AML-193 (cell line): ENCODE results near the gene TAF11.
"Not testable (repeated sequence)": the region's sequence is repeated elsewhere in the genome, so short reads cannot be mapped to it uniquely, and the experiment has no call there.

Experiments
- DNase-seq, 2 experiments: peaks; one replicate each; lab custom pipeline; 2025; lab: John Stamatoyannopoulos, UW

TAF11 gene, protein sequence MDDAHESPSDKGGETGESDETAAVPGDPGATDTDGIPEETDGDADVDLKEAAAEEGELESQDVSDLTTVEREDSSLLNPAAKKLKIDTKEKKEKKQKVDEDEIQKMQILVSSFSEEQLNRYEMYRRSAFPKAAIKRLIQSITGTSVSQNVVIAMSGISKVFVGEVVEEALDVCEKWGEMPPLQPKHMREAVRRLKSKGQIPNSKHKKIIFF

GRCh38 chr6:34887753-34888513 lies at the start of gene TAF11:
TAF11 (minus strand) TSS chr6:34888042; CDS start chr6:34887957, 85 bp downstream.
- peak; percentile 96 for DNase-seq

DNA sequence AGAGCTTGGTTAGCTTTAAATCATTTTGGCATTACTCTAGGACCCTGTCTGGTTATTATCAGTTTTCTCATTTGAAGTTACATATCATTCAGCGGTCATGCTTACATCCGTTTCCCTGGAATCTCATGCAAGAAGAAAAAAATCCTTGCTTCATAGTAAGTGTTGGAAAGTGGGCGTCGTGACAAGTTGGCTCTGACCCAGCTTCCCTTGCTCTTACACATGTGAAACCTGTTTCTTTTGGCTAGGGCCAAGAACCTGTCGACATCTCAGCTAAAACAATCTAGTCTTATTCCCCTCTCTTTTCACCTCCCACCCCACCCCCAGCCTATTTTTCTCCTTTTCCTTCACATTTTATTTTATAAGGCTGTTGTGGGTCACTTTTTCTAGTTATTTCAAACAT lies 46.7 kb upstream of the TAF11 start:
- DNase-seq = no peak

GRCh38 chr6:34932202-34932601 lies 44.4 kb upstream of the TAF11 start:
- DNase-seq = not testable (repeated sequence)

DNA sequence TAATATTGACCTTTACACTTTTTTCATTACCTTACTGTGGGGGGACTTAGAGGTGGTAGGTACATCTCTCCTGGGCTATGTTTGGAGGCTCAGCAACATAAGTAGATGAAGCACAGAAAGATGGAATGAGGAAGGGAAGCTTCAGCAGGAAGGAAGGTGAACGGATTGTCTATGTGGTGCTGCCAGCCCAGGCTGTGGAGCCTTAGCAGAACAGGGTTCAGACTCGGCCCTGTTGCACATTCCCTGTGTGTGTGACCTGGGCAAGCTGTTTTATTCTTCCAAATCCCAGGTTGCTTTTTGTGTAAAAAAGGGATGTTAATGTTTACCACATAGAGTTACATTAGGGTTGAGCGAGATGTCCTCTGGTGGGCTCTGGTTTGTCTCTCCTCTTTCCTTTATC lies 42.4 kb upstream of the TAF11 start:
- no peak for DNase-seq

DNA sequence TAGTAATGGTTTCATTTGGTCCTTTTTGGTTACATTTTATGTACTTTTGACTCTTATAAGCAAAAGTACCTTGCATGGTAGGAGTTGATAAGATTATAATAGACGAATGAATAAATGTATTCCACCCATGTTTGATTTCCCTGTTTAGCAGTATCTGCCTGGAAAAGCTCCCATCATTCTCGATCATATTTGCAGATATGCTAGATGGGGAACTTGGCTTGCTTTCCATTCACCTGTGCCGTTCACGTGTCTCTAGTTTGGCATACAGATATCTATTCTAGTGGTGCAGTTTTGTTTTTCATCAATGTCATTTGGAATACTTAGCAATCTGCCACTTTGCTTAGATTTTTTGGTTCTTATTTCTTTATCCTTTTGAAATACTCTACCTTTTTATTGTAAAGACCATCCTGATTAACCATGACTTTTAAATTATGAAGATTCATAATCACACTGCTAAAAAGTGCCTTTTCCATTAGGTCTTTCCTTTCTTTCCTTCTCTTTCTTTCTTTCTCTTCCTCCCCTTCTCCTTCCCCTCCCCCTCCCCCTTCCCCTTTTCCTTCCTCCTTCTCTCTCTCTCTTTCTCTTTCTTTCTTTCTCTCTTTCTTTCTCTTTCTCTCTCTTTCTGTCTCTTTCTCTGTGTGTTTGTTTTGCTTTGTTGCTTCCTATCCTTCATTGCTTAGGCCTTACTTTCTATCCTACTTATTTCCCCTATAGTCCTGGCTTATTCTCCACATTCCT lies 41.6 kb upstream of the TAF11 start:
- no peak for DNase-seq

DNA sequence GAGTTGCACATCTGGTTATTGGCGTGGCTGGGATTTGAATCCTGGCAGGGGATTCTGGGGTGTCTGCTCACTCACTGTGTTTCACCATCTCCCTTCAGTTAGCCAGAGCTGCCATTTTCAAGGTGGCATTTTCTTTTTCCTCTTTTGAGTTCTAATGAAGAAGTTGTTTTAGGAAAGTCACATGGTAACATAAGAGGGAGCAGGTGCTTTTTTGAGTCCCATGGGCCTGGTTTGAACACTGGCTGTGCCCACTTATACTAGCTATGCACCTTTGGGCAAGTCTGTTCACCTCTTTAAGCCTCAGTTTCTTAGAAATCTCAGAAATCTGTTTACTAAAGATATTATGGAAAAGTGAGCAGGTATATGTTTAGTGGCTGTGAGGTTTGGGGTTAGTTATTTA lies 40.9 kb upstream of the TAF11 start:
- no peak for DNase-seq

DNA sequence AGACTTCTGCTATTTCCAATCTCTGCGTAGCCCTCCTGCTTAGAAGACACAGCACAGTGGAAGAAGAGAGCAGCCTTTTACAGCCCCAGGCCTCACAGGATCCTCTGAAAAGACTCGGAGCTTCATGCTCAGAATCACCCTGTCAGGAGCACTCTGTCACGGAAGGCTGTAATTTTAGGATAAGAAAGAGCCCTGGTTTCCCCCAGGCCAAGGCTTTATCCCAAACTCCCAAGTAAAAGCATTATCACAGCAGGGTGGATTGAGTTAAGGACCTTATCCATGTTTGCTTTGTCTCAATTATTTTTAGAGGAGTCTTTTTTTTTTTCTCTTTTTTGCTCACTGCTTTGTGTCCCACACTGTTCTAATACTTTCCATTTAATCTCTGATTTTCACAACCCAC lies 40.4 kb upstream of the TAF11 start:
- DNase-seq = no peak

GRCh38 chr6:34926655-34927054 lies 38.8 kb upstream of the TAF11 start:
- no peak for DNase-seq

DNA sequence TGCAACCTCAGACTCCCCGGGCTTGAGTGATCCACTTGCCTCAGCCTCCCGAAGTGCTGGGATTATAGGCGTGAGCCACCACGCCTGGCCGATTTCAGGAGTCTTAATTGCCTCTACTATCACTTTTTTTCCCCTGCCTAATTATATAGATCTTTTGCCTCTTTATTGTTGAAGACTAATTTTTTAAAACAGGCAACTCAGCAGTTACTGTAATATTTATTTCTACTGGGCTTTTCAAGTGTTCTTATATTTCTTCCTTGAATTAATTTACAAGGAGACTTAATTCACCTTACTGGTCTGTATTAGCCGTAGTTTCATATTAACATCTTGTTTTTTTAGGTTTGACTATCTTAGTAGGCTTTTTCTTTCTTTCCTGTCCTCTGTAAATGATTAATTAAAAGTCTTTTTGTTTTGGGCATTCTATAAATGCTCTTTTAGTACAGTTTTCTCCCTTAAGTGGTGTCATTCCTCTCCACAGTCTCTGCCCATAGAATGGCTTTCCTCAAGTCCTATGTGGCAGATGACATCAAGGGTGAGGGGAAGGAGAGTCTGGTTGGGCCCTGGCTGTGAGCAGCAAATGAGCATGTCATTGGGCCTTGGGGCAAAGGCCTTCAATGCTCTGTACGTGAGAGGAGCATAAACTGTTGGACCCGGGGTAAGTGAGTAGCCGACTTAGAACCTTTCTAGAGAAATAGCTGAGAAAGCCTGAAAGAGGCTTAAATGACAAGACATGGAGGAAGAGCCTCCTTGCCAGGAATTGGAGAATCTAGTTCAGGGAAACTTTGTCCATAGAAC lies 37.2 kb upstream of the TAF11 start:
- DNase-seq = no peak

DNA sequence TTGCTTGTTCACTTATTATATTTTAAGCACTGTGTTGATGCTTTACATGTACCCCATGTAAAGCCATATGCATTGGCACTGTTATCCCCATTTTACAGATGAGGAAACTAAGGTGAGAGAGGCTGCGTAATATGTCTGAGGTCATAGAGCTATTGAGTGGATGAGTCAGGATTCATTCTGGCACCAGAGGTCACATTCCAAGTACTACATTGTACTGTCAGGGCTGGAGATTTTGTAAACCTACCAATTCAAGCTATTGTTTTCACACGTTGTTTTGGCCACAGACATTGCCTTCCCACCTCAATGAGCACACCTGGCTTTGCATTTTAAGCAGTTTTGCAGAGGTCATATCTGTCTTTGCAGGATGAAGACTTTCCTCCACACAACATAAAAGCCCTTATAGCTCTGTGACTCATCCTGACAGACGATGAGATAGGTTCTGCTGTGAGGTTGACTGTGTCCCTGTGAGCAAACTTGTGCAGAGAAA lies 34.4 kb upstream of the TAF11 start:
- DNase-seq = no peak

DNA sequence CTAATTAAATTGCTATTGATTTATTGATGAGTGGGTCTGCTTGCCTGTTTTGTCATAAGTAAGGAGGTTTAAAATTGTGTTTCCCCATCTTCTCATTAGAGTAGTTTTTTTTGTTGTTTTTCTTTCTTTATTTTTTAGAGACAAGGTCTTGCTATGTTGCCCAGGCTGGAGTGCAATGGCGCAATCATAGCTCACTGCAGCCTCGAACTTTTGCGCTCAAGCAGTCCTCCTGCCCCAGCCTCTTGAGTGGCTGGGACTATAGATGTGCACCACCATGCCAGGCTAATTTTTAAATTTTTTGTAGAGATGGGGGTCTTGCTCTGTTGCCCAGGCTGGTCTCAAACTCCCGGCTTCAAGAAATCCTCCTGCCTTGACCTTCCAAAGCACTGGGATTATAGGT lies 32.3 kb upstream of the TAF11 start:
- DNase-seq = no peak

DNA sequence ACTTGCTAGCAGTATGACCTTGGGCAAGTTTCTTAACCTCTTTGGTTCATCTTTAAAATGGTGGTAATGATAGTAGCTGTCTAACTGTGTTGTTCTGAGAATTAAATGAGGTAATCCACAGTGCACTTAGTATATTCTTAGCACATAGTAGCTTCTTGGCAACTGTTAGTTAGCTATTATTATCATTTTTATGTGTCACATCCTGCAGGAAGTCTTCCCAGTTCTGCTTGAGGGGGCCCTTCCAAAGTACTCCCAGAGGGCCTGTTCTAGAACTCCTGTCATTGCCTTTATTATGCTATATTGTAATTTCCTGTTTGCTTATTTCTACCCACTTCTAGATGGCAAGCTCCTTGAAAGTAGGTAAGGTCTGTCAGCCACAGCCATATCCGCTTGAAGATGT lies 31.8 kb upstream of the TAF11 start:
- no peak for DNase-seq

GRCh38 chr6:34917626-34918285 lies 29.9 kb upstream of the TAF11 start:
- DNase-seq = no peak

GRCh38 chr6:34916348-34916967 lies 28.6 kb upstream of the TAF11 start:
- no peak for DNase-seq

DNA sequence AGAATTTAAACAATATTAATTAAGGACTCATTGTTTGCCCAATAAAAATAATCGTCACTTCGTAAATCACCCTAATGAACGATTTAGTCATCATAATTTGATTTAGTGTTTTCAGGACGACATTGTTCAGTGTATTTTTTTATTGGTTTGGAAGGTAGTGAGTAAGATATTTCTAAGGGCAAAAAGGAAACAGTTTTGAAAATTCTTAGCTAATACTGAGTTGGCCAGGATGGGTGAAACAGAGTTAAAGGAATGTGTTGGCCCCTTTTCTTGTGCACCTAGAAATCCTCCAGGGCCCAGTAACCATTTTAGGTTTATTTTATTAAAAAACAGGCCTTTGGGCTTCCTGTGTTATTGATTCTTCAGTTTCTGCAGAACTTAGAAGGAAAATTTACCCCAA lies 26.5 kb upstream of the TAF11 start:
- no peak for DNase-seq

DNA sequence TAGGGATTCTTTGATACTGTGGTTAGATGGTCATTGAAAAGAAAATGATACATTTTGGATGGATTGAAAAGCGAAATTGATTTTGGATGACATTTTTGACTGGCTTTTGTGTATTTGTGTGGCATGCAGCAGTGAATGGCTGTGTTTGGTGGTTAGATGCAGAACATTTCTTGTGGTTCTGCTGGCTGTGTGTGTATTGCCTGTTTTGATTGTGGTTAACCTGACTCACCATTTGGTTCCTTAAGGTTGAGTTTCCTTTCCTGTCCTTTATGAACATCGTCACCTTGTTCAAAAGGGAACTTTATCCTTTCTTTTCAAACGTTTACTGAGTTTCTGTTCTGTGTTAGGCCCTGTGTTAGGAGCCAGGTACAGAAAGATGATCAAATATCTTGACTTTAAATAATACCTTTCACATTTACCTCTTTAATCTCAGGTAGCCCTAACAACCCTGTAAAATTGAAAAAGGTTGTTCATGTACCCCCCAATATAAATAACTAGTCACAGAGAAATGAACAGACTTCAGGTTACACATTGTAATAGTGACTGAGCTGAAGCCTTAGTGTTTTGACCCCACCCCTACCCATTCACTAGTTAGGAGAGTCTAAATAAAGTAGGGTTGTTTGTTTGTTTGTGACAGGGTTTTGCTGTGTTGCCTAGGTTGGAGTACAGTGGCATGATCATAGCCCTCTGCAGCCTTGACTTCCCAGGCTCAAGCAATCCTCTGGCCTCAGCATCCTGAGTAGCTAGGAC lies 25.0 kb upstream of the TAF11 start:
- peak in 1 of 2 experiments; percentile 21 for DNase-seq

DNA sequence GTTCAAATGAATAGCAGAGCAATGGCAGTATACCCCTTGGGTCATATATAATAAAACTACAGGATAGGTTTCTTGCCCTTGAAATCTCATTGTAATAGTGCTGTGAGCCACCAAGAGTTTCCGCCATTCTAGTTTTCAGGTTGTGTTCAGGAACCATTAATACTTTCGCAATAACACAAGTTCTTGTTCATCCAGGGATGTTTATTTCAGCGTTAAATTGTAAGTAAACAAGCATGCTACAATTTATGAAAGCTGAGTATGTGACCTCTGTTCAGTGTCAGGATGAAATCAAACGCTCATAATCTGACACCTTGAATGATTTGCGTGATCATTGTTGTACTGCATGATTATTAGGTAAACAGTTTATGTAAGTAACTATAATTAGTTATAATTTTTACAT lies 24.0 kb upstream of the TAF11 start:
- DNase-seq = no peak

- no peak for DNase-seq
Measured at GRCh38 chr6:34909320-34909883, 21.6 kb upstream of the TAF11 start.

GRCh38 chr6:34908194-34908593 lies 20.4 kb upstream of the TAF11 start:
- no peak for DNase-seq

GRCh38 chr6:34906826-34907225 lies 19.0 kb upstream of the TAF11 start:
- DNase-seq = no peak
